Mesenchymal stem cell (in vitro differentiated cells and primary cell): ENCODE measurements around the gene CAMK2D.
A peak's percentile ranks its signal among the peaks of the same experiment; 100 is the strongest.

Experiments used
- DNase-seq: peaks from one replicate; pipeline ENCODE4 v3.0.0-alpha.2; 2013
- H2AFZ ChIP-seq: one replicate; pipeline ENCODE4 v1.6.1; 2013; ENCODE audit warnings: low read depth, mild to moderate bottlenecking, control low read depth, inconsistent platforms, low read length, moderate library complexity
- H2AK5ac ChIP-seq: 2 replicates; pipeline ENCODE4 v1.6.1; 2013; ENCODE audit warnings: low read length, moderate library complexity, mild to moderate bottlenecking, inconsistent platforms; ENCODE audit not compliant: severe bottlenecking
- H2BK120ac ChIP-seq: one replicate; pipeline ENCODE4 v1.6.1; 2013; ENCODE audit warnings: low read depth, mild to moderate bottlenecking, inconsistent platforms, low read length, moderate library complexity
- H2BK12ac ChIP-seq, 2 experiments: one replicate each; pipeline ENCODE4 v1.6.1; 2013; ENCODE audit warnings: inconsistent platforms in 2 of 2, low read length in 2 of 2, mild to moderate bottlenecking in 2 of 2, moderate library complexity in 2 of 2, control low read depth in 1 of 2
- H2BK15ac ChIP-seq: one replicate; pipeline ENCODE4 v1.6.1; 2013; ENCODE audit warnings: mild to moderate bottlenecking, low read depth, inconsistent platforms; ENCODE audit not compliant: poor library complexity, severe bottlenecking
- H2BK5ac ChIP-seq: 2 replicates; pipeline ENCODE4 v1.6.1; 2013; ENCODE audit warnings: low read depth, mild to moderate bottlenecking, low read length, control low read depth, inconsistent platforms; ENCODE audit not compliant: poor library complexity, severe bottlenecking
- H3K14ac ChIP-seq, 2 experiments: one replicate each; pipeline ENCODE4 v1.6.1; 2013; ENCODE audit warnings: inconsistent platforms in 2 of 2, low read length in 2 of 2, control low read depth in 1 of 2, mild to moderate bottlenecking in 1 of 2, moderate library complexity in 1 of 2
- H3K18ac ChIP-seq, 2 experiments: one replicate each; pipeline ENCODE4 v1.6.1; 2013; ENCODE audit warnings: inconsistent platforms in 2 of 2, low read length in 2 of 2, control low read depth in 1 of 2, low read depth in 1 of 2, mild to moderate bottlenecking in 1 of 2
- H3K23ac ChIP-seq, 2 experiments: one replicate each; pipeline ENCODE4 v1.6.1; 2013; ENCODE audit warnings: inconsistent platforms in 2 of 2, low read length in 2 of 2, mild to moderate bottlenecking in 2 of 2, moderate library complexity in 2 of 2, control low read depth in 1 of 2
- H3K27ac ChIP-seq: 2 replicates; pipeline ENCODE4 v1.5.1; 2013; ENCODE audit warnings: mild to moderate bottlenecking, moderate library complexity, low read length, control low read depth, inconsistent platforms; ENCODE audit not compliant: poor library complexity, severe bottlenecking
- H3K27me3 ChIP-seq, 2 experiments: 2 replicates each; pipeline versions ENCODE4 v1.6.1 to v1.7.0; 2013; ENCODE audit warnings: low read length in 2 of 2, mild to moderate bottlenecking in 2 of 2, moderate library complexity in 2 of 2, control low read depth in 1 of 2, inconsistent platforms in 1 of 2; ENCODE audit not compliant: control insufficient read depth in 1 of 2, insufficient read depth in 1 of 2
- H3K36me3 ChIP-seq, 2 experiments: 2 replicates each; pipeline versions ENCODE4 v1.6.1 to v1.7.0; 2013; ENCODE audit warnings: low read length in 2 of 2, control low read depth in 1 of 2, inconsistent platforms in 1 of 2, low read depth in 1 of 2, mild to moderate bottlenecking in 1 of 2; ENCODE audit not compliant: insufficient read depth in 2 of 2, control insufficient read depth in 1 of 2
- H3K4ac ChIP-seq, 2 experiments: one replicate each; pipeline ENCODE4 v1.6.1; 2013; ENCODE audit warnings: inconsistent platforms in 2 of 2, low read length in 2 of 2, mild to moderate bottlenecking in 2 of 2, moderate library complexity in 2 of 2, control low read depth in 1 of 2, low read depth in 1 of 2
- H3K4me1 ChIP-seq: 2 replicates; pipeline ENCODE4 v1.6.1; 2013; ENCODE audit warnings: low read depth, low read length, control low read depth; ENCODE audit not compliant: control insufficient read depth, insufficient read depth
- H3K4me2 ChIP-seq: 2 replicates; pipeline ENCODE4 v1.6.1; 2013; ENCODE audit warnings: low read length, mild to moderate bottlenecking, inconsistent platforms; ENCODE audit not compliant: poor library complexity, severe bottlenecking
- H3K4me3 ChIP-seq, 2 experiments: 2 replicates each; pipeline versions ENCODE4 v1.5.1 to v1.7.0; 2013; ENCODE audit warnings: low read length in 2 of 2, mild to moderate bottlenecking in 2 of 2, control low read depth in 1 of 2, low read depth in 1 of 2; ENCODE audit not compliant: insufficient read depth in 1 of 2
- H3K79me1 ChIP-seq: replicated peaks from 2 replicates; pipeline ENCODE4 v1.6.1; 2013; ENCODE audit warnings: mild to moderate bottlenecking, control low read depth, low read length, inconsistent platforms; ENCODE audit not compliant: poor library complexity, severe bottlenecking
- H3K9ac ChIP-seq: 2 replicates; pipeline ENCODE4 v1.7.0; 2013; ENCODE audit warnings: mild to moderate bottlenecking, low read length, moderate library complexity
- H3K9me3 ChIP-seq: 2 replicates; pipeline ENCODE4 v1.7.0; 2013; ENCODE audit warnings: mild to moderate bottlenecking, low read length; ENCODE audit not compliant: control insufficient read depth
- H4K8ac ChIP-seq: one replicate; pipeline ENCODE4 v1.6.1; 2013; ENCODE audit warnings: inconsistent platforms, mild to moderate bottlenecking, low read length, moderate library complexity
- H4K91ac ChIP-seq: one replicate; pipeline ENCODE4 v1.6.1; 2013; ENCODE audit warnings: mild to moderate bottlenecking, low read length, inconsistent platforms
- WGBS: methylation state at CpG from one replicate; pipeline ENCODE4 v1.1.7; 2013; ENCODE audit warnings: mixed read lengths; 5-methylcytosine and 5-hydroxymethylcytosine counted together

Gene CAMK2D

DNA sequence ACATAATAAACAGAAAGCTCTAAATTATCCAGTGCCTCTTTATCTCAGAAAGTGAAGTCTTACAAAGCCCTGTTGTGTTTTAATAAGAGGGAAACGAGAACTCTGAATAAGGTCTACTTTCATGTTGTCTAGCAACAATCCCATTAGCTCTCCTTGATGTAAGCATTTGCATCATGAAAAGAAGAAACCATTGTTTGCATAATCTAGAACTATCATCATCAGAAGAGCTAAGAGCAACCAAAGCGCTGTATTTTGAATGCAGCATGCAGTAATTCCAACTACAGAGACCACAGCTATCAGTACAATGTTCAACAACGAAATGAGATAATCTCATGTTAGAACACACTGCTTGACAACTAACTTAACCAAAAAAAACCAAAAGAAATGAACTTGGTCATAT is 257.1 kb downstream of the CAMK2D start:
- Histone ChIP-seq H3K9ac (no peak overlapping the region), H3K27me3 (no peaks in the 10 kb centered on the region), H3K9me3 (no peaks in the 10 kb centered on the region), H4K91ac (no peak overlapping the region), H2BK120ac (no peak overlapping the region), H3K79me1 (no peaks in the 10 kb centered on the region), H3K4me1 (no peaks in the 10 kb centered on the region), H3K4me2 (no peak overlapping the region), H2BK5ac (no peak overlapping the region), H2AK5ac (no peak overlapping the region), H3K36me3 (peaks cover 3 to 98% of the 10 kb centered on the region in 2 experiments), H3K27ac (no peak overlapping the region), H3K4ac (no peak overlapping the region), H4K8ac (no peak overlapping the region), H2BK15ac (no peak overlapping the region), H3K14ac (no peak overlapping the region), H3K18ac (no peak overlapping the region), H3K4me3 (no peak overlapping the region), H2AFZ (no peak overlapping the region), H3K23ac (no peak overlapping the region), H2BK12ac (no peak overlapping the region)
- DNase-seq: no peak
- WGBS: 96% methylated on average over 2 of the region's 3 CpGs

DNA sequence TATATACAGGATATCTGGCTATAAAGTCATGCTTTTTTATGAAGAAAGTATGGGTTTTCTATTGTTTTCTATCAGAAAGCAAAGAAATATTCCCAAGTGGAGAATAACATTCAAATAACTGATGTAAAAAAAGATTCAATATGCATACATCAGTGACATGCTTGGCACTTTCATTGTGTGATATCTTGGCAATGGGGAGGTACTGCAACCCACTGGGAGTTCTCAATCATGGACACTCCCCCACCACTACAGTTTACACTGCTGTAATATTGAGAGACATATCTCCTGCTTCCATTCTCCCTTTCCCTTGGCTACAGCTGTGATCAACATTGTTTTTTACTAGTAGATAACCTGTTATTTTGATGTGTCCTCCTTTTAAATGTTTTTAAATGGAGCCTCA is 257.8 kb downstream of the CAMK2D start:
- Histone ChIP-seq H2BK120ac (no peak overlapping the region), H3K4ac (no peak overlapping the region), H3K79me1 (no peaks in the 10 kb centered on the region), H2AK5ac (no peak overlapping the region), H3K36me3 (peaks cover 3 to 98% of the 10 kb centered on the region in 2 experiments), H3K4me1 (no peaks in the 10 kb centered on the region), H3K27ac (no peak overlapping the region), H3K27me3 (no peaks in the 10 kb centered on the region), H4K8ac (no peak overlapping the region), H4K91ac (no peak overlapping the region), H3K9ac (no peak overlapping the region), H3K9me3 (no peaks in the 10 kb centered on the region), H2BK12ac (no peak overlapping the region), H3K14ac (no peak overlapping the region), H3K23ac (no peak overlapping the region), H3K18ac (no peak overlapping the region), H2BK15ac (no peak overlapping the region), H3K4me3 (no peak overlapping the region), H3K4me2 (no peak overlapping the region), H2BK5ac (no peak overlapping the region), H2AFZ (no peak overlapping the region)
- no peak for DNase-seq

DNA sequence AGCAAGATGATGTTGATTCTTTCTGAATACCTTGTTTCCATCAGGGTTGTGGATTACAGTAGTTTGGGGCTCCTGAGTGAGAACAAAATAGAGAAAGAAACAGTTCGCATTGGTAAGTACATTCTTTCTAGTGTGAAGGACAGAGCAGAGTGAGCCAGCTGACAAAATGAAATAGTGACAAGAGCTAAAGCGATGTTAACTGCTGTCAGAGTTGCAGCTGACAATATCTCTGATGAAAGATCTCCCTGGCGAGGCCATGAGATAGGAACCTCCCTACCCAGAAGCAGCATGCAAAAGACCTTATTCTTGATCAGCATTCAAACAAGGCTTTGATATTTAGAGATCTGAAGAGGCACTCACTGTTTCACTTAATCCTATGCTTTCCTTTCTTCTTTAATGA is 258.6 kb downstream of the CAMK2D start:
- Histone ChIP-seq H4K91ac (no peak overlapping the region), H3K4ac (no peak overlapping the region), H2AK5ac (no peak overlapping the region), H3K9me3 (no peaks in the 10 kb centered on the region), H4K8ac (no peak overlapping the region), H2BK12ac (no peak overlapping the region), H3K36me3 (peaks cover 3 to 98% of the 10 kb centered on the region in 2 experiments), H3K14ac (no peak overlapping the region), H3K9ac (no peak overlapping the region), H3K27me3 (no peaks in the 10 kb centered on the region), H2BK5ac (no peak overlapping the region), H2BK120ac (no peak overlapping the region), H3K79me1 (no peaks in the 10 kb centered on the region), H3K23ac (no peak overlapping the region), H3K4me2 (no peak overlapping the region), H3K27ac (no peak overlapping the region), H3K4me3 (no peak overlapping the region), H2BK15ac (no peak overlapping the region), H2AFZ (no peak overlapping the region), H3K18ac (no peak overlapping the region), H3K4me1 (no peaks in the 10 kb centered on the region)
- 97% methylated on average over 3 of the region's 3 CpGs for WGBS
- no peak for DNase-seq

DNA sequence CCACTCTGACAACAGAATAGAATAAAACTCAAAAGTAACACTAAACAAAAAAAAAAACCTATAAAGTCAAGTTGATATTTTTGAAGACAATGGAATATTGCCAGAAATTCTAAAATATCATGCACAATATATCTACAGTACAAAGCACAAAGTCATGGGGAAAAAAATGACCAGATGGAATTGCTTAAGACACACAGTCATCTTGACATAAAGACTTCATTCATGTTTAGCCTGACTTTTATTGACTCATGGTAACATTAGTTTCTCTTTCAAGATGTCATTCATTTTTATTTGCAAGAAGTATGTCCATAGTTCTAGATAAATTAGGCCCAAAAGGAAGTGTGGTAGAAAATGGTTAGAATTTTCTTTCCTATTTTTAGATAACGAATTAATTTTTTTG is 259.1 kb downstream of the CAMK2D start:
- Histone ChIP-seq H3K23ac (no peak overlapping the region), H3K4ac (no peak overlapping the region), H4K91ac (no peak overlapping the region), H3K36me3 (peaks cover 3 to 98% of the 10 kb centered on the region in 2 experiments), H4K8ac (no peak overlapping the region), H2BK5ac (no peak overlapping the region), H3K4me1 (no peaks in the 10 kb centered on the region), H3K4me2 (no peak overlapping the region), H3K9ac (no peak overlapping the region), H3K4me3 (no peak overlapping the region), H3K27ac (no peak overlapping the region), H2AFZ (no peak overlapping the region), H2AK5ac (no peak overlapping the region), H3K9me3 (no peaks in the 10 kb centered on the region), H3K14ac (no peak overlapping the region), H3K27me3 (no peaks in the 10 kb centered on the region), H3K79me1 (no peaks in the 10 kb centered on the region), H3K18ac (no peak overlapping the region), H2BK15ac (no peak overlapping the region), H2BK120ac (no peak overlapping the region), H2BK12ac (no peak overlapping the region)
- DNase-seq: peak; percentile 7
- 100% methylated on average over 1 of the region's 1 CpG for WGBS
